Activated CD4-positive, CD25-positive, alpha-beta regulatory T cell treated with anti-CD3 and anti-CD28 coated beads, Interleukin-2, amount 50 U/mL, for 24 hours (primary cell): ENCODE data around the gene ZBTB16.
A peak's percentile ranks its signal among the peaks of the same experiment; 100 is the strongest.

Experiments
- ATAC-seq, 2 donors: fragments of 150-1000 bp; cut with Tn5 transposase; one replicate each; pipeline ENCODE4 v1.10.0; 2021; ENCODE audit warnings: mild to moderate bottlenecking in 1 of 2, moderate library complexity in 1 of 2

ZBTB16 gene

DNA sequence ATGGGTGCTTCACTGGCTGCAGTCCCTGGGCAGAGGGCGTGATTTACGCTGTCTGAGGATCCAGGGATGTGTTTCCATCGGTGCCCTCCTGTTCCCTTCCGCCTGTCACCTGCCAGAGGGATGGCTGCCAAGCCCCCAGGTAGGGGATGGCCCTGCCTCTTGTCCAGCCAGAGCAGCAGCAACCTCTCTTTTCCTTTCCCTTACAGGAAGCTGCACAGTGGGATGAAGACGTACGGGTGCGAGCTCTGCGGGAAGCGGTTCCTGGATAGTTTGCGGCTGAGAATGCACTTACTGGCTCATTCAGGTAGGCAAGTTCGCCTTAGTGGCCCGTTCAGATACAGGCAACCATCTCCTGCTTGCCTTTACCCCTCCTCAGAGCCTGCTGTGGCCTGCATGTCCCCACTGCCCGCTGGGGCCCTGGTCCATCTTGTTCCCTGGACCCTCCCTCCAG is 96.6 kb downstream of the ZBTB16 start:
- no peak for ATAC-seq

DNA sequence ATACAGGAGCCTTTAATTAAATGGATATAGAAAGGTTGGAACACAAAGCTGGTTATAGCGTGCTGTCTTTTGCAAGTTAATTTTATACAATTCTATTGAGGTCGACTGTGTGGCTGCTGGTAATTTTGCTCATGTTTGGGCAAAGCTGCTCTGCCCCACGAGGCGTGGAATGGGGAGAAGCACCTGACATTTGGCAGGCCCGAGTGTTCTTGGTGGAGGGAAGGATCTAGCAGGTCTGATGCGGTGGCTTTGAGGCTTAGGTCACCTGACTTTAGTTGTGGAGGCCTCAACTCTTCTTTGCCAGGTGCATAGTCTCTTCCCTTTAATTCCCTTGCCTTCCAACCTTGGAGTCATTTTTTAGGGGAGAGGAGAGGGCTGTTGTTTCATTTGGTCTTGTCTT is 97.3 kb downstream of the ZBTB16 start:
- no peak for ATAC-seq

DNA sequence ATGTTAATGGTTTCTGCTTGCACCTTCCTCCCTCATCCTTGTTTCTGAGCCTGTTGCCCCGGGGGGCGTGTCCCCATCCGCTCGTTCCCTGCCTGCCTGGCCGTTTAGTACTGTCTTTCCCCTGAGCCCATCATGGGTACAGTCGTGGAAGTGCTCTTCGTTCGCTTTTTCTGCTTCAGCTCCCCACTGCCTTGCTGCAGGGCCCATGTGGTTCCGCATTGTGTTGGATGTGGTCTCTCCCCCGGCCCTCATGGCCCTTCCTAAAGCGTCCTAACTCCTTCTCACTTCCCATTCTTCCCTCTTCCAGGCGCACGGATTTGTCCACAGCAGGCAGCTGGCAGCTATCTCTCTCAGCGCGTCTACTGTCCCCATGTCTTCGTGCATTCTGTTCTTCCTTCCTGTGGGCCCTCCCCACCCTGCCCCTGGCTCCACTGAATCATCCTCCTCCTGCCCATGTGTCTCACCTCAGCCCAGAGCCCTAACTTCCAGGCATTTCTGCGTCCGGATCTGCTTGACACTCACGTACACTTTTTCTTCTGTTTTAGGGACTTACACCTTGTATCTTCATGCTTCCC is 98.1 kb downstream of the ZBTB16 start:
- ATAC-seq: no peak

DNA sequence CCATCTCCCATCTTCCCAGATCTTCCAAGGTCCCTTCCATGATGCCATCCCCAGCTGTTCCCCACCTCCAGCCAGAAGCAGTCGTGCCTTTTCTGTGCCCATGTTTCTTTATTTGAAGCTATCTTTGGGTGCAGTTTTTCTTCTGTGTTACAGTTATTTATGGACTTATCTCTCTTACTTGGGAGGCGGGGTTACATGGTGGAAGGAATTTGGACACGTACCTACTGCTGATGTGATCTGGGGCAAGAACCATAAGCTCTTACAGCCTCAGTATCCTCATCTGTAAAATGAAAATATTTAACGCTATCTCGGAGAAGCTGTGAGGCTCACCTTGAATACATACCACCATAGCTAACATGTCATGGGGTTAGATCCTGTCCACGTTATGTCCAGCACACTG is 98.9 kb downstream of the ZBTB16 start:
- ATAC-seq: no peak

DNA sequence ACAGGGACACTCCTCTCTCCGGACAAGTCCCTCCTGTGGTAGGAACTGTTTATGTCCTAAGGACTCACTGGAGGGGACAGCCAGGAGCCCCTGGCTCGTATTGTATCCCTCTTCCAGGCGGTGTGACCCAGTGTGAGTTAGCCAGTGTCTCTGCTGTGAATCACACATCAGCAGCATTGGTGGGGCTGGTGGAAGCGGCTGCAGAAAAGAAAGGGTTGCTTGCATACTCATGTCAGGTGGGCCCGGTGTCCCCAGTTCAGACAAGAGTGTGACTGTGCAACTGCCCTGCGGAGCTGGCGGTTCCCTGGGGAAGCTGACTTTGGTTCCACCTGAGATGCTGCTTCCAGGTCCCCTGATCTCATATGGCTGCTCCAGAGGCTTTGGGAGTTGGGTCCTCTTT is 99.4 kb downstream of the ZBTB16 start:
- ATAC-seq: no peak

DNA sequence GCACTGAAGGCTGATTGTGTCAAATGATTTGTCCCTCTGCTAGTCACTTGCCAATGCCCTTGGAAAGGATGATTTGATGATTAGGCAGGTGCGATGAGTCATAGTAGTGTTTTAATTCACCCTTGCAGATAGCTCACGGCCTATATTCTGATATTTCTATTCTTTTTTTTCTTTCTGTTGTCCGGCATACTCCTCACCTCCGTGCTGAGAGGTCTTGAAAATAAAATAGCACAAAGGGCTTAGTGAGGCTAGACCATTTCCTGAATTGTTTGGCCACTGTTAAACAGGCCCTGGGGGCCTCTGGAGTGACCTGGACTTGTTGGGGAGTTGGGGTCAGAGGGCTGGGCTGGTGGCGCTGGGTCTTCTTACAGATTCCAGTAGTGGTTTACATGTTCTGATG is 99.8 kb downstream of the ZBTB16 start:
- peak; percentile 47 to 51 for ATAC-seq

DNA sequence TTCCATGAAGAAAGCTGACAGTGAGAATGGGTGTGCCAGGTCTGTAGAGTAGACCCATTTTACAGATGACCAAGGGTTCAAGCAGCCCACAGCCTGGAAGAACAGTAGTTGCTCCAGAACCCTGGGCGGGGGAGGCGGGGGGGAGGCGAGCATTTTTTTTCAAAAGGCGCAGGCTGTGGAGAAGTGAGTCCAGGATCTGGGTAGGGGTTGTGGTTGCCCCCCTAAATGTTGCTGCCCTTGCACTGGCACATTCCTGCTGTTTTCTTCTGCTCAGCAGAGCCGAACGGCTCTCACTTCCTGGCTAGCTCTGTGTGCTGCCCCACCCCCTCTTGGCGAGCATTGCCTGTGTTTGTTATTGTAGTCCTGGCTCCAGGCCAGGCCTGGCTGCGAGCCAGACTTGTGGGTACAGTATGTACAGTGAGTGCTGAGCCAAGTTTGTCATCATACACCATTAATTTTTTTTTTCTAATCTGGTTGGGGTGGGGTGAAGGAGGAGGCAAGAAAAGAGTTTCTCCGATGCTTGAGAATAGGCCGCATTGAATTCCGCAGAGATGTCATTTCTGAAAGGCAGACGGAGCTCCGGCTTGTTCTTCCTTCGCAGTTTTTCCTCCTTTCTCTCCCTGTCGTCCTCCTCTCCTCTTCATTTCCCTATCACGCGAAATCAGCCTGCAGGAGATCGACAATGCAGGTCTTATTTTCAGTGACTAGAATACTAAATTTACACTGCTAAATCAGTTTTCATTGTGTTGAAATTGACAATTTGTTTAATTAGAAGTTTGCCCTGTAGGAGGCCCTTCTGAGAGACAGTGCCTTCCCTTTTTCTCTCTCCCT is 100.5 kb downstream of the ZBTB16 start:
- ATAC-seq: peak; percentile 82 to 86

DNA sequence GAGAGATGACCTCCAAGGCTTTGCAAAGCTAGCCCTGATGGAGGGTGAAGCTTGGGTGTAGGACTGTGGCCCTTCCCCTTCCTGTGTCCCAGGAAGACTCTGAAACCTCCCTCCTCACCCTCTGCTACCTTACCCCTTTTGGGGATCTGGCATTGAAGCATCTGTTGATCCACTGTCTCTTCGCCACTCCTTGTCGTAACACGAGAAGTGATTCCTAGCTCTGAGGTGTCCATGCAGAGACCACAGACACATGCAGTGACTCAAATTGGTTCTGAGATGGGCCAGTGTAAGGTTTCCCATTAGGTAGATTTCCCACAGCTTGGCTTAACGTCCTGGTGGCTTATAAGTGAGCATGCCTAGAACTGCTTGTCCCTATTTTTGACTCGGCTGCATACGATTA is 101.4 kb downstream of the ZBTB16 start:
- ATAC-seq: peak in 1 of 2 donors; percentile 42

DNA sequence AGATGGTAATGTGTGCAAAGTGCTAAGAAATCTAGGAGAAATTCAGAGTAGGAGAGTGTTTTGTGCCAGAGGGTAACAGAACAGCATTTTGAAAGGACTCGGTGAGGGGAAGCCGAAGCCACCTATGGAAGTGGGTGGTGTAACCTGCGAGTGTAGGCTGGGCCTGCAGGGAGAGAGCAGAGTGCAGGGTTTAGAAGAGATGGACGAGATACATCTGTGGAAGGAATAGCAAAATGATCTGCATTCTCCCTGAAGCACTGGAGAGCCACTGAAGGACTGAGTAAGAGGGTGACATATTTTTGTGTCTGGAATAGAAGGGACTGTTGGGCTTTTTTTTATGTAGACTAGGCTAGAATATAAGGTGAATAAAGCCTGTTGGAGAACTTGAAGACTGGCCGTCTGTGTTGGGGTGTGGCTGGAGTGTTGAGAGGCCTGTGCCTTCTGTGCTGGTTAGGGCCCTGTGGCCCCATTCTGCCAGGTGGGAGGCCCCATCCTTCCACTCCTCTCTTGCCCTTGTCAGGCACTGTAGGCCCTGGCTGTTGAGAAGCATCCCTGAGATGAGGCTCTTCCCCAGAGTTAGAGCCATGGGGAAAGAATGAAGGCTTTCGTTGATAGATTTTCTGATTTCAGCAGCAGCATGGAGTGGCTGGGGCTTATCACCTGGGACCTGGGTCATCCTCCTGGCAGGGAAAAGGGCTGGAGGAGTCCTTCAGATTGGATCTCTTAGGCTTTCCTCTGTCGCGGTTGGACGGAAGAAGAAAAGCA is 102.2 kb downstream of the ZBTB16 start:
- no peak for ATAC-seq

DNA sequence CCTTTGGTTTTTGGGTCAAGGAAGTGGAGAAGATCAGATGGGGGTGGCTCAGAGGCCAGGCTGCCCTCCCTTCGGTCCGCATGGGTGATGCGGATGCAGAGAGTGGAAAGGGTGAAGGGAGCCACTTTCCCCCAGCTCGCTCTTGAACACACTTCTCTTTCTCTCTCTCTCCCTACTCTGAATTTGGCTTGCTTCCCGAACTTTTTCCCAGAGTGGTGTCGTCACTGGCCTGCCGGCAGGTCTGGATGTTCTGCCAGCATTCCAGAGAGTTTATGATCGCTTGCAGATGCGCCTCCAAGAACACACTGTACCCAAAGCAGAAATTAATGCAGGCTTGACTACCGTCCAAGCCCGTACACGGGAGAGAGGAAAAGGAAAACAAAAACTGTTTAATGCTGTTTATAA is 103.2 kb downstream of the ZBTB16 start:
- ATAC-seq: no peak

DNA sequence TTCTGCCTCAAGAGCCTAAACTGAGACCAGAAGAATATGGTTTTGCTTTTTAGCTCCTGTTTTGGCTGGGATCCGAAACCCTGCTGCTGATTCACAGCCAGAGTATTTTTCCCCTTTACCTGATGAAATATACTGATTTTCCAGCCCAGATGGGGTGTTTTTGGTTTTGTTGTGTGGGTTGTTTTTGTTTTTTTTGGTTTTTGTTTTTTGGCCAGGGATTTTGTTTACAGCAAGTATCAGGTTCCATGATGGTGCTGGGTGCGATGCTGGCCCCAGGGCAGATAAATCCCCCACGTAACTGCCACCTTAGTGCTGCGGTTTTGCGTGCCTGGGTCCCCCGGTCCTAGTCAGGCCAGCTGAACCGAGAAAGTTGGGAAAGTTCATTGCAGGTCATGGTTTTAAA is 103.7 kb downstream of the ZBTB16 start:
- ATAC-seq: no peak

DNA sequence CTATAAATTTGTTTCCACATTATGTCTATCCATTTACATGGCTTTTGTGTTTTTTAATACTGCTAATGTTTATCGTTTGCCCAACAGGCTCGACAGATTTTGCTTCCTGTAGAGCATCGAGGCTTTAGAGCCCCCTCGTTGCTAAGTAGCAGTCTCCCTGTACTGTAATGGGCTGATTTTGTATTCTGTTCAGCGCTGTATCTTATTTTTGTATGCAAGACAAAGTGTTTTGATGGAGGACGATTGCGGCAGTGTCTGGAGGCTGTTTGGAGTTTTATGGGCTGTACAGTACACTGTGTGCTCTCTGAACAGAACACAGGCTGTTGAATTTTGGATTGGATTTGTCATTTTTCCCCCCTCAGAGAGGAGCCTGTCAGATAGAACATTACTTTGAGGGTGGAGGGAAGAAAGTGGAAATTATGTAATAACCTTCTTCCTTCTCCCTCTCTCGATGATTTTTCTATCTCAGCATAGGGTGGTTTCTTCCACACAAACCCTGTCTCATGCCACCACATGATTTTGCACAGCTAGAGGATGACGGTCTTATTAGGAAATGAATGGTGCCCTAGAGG is 104.4 kb downstream of the ZBTB16 start:
- ATAC-seq: no peak

DNA sequence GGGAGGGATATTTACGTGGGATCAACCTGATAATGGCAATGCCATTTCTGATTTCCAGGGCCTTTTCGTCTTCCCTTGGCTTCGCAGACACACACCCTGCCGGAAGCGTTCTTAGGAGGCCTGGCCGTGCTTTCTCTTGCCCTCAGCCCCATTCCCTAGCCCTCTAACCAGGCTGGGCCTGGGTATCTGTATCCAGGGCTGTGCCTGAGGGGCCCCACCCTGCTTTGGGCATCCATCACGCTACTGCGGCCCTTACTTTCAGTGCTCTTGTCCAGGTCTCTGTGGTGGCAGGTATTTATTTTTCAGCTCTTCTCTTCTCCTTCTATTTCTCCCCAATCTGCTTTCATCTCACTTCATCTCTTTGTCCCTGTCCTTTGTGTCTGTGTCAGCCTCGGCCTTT is 105.0 kb downstream of the ZBTB16 start:
- no peak for ATAC-seq

DNA sequence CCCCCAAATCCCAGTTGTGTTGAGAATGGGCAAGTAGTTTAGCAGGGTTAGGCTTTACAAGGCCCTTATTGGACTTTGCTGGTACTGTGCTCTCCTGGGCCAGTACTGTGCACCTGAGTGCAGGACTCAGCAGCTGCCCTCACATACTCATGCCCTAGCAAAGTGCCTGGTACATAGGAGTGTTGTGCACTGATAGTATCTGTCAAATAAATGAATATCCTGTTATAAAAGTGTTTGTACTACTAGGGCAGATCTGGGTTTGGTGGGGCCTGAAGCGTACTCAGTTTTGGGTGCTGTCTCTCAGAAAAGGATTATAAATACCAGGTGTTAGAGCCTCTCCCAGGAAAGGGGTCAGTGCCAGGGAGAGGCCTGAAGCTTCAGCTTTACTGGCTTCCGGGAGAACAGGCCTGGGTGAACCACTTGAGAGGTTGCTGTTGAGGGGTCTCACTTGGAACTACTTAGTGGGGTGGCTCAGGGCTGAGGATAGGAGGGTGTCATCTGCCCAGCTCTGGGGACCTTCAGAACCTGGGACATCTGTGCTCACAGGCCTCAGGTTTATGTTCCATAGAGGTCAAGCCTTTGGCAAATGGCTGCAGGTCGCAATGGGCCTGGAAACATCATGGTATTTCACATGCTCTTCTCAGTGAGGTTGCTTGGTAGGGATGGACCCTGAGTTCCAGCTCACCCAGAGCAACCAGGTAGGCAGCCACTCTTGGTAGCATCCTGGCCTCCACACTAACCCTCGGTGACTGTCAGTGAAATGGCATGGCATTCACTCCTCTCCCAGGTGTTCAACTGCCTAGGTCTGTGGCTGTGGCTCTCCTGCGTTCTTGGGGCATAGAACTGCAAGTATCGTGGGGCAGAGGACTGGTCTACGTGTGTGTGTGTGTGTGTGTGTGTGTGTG is 106.1 kb downstream of the ZBTB16 start:
- ATAC-seq: no peak

DNA sequence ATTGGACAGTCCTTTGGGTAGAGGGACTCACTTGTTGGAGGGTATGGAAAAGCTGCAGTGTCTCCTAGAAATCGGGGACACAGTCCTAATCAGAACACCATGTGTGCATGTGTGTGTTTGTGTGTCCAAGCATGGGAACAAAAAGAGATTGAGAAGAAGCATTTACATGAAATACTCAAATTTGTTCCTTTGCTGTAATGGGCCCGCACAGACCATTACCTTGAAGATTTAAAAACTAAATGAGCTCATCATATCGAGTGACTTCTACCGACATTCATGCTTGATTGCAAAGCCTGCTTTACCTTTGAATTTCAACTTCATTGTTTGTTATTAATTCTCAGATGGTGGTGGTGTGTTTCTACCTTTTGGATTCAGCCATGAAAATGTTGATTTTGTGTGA is 106.9 kb downstream of the ZBTB16 start:
- no peak for ATAC-seq

DNA sequence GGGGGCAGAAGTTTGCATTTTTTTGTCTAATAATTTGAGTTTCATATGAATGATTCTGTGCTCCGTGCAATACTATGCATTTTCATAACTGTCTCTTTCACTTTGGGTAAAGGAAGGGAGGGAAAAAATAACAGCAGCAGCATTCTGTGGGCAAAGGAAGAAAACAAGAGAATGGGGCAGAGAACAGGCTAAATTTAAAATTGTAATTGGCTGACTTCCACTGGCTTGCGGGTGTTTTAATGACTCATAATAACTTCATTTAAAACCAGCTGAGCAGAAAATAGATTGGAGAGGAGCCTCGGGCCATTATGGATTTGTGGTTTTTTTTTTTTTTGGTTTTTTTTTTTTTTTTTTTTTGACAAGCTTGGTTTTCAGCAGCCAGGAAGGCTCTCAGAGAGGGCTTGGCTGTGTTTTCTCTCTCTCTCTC is 107.4 kb downstream of the ZBTB16 start:
- ATAC-seq: peak; percentile 27 to 54

DNA sequence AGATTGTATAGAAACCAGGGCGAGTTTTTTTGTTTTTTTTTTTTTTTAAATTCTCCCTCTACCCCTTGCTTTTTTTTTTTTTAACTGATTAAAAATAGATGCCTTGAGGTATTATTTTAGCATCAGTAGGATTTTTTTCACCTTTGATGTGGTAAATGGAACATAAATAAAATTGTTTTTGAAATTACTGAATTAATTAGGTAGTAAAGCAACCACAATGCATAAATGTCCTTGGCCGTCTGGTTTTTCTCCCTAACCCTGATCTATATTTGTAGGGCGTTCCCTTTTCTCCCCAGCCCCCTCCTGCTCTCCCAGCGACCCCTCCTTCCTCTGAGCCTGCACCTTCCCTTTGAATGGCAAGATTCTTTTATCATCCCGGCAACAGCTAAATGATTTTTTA is 107.8 kb downstream of the ZBTB16 start:
- no peak for ATAC-seq

DNA sequence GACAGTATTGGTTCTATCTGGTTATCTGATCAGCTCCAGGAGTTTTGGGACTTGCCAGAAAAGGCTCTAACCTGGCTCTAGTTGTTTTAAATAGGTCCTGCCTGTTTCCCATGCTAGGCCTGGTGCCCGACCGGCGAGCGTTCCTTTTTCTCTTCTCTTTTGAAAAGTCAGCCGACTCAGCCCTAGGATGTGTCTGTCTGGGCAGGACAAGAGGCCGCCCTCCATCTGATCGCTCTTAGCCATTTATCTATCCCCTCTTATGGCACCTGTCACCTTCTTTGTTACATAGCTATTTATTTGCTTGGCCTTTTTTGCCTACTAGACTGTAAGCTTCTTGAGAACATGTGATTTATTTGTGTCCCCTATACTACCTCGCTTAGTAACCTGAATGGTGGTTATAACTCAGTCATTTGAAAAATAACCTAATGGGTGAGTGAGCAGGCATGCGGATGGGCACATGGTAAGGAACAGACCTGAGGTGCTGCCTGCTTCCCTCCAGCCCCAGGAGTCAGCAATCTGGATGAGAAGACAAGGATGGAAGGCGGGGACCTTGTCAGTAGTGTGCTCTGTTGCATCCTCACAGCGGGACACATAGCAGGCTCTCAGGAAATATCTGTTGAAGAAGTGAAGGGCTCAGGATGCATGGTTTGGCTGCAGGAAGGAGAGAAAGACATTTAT is 108.4 kb downstream of the ZBTB16 start:
- no peak for ATAC-seq

DNA sequence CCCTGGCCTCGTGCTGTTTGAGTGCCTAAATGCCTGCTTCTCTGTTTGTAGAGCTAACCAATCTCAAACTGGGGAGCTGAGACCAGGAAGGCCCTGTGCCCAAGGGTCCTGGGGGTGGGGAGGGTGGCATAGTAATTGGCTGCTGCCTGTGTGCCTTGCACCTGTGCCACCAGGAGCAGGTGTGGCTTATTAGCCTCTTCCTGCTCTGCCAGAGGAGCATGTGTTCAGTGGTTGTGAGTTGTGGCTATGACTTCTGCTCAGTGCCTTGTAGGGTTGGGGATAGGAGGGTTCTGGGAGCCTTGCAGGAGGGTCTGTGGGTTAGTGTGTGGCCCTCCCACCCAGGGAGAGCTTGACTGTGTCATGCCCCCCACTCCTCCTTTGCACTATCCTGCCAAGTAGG is 109.2 kb downstream of the ZBTB16 start:
- ATAC-seq: no peak

DNA sequence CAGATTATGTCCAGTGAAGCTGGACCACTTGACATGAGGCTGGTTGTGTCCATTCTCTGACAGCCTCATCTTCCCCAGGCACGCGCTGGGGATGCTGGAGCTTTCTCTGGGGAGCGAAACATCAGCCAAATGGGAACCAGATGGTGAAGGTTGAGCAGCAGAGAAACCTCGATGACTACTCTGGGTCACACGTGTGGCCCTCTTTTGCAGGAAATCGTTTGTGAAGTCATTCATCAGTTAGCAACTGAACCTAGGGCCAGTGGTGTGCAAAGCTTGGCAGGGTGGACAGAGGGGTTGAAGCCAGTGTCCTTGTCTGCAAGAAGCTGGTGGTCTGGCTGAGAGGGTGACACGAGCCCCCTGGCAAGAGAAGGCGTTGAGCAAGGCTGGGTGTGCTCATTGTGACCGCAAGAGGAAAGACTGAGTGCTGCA is 109.8 kb downstream of the ZBTB16 start:
- no peak for ATAC-seq

DNA sequence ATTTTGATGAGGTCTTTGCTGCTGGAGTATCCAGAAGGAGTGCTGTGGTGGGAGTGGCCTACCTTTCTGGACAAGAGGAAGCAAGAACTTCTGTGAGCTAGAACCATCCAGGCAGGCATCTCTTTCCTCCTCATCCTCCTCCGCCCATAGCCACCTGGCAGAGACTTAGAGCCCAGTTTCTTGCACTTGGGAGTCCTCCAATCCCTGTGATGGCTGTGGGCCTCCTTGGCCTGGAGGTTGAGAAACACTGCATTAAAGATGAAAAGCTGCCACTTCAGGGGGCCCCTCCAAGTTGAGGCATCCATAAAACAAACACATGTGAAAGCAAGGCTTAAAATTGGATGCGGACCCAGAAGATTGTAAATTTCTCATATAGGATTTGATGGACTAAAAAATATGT is 110.3 kb downstream of the ZBTB16 start:
- no peak for ATAC-seq

DNA sequence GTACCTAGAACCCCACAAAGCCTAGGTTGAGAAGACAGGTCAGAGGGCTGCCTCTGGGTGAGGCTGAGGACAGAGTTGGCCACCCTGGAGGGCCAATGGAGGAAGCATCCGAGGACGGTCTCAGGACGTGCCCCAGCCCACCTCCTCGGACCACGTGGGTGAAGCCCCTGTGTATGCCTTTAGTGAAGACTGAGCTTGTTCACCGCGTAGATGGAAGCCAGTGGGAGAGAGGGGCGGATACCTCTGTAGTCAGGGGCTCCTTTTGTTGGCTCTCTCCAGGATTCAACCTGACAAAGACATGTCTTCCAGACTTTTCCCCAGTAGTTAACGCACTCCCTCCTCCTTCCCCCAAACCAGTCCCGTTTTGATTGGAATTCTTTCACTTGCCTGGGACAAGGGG is 110.7 kb downstream of the ZBTB16 start:
- ATAC-seq: no peak
